K562 (cell line): ENCODE data around the gene METTL22.

Source experiments
- NBN ChIP-seq: fragments of 450-650 bp; IDR thresholded peaks from 2 replicates; pipeline ENCODE4 v1.6.1; 2016; ENCODE audit warnings: low read depth, mild to moderate bottlenecking
- SMAD3 ChIP-seq: fragments of 450-650 bp; formaldehyde crosslinking; conservative IDR thresholded peaks from 2 replicates; pipeline ENCODE4 v1.4.0; 2020; ENCODE audit warnings: mild to moderate bottlenecking

DNA sequence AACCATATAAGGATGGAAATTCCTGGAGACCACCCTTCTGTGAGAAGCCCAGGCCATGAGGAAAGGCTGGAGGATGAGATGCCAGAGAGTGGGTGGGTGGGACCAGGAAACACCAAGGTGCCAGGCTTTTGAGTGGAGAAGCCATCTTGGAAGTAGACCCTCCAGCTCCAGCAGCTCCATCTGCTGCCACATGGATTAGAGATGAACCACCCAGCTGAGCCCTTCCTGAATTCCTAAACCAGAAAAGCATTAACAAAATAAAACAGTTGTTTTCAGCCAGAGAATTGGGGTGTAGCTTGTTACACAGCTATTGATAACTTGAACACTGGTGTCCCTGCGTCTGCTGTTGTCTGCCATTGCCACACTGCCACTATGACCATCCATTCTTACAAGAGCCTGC lies 24.9 kb upstream of the METTL22 start:
- TF ChIP-seq SMAD3 (CRISPR knock-in tag) (no peak), NBN (no peak)
